ENCODE measurements around the gene NISCH.
A peak's percentile ranks its signal among the peaks of the same experiment; 100 is the strongest.

The NISCH gene

DNA sequence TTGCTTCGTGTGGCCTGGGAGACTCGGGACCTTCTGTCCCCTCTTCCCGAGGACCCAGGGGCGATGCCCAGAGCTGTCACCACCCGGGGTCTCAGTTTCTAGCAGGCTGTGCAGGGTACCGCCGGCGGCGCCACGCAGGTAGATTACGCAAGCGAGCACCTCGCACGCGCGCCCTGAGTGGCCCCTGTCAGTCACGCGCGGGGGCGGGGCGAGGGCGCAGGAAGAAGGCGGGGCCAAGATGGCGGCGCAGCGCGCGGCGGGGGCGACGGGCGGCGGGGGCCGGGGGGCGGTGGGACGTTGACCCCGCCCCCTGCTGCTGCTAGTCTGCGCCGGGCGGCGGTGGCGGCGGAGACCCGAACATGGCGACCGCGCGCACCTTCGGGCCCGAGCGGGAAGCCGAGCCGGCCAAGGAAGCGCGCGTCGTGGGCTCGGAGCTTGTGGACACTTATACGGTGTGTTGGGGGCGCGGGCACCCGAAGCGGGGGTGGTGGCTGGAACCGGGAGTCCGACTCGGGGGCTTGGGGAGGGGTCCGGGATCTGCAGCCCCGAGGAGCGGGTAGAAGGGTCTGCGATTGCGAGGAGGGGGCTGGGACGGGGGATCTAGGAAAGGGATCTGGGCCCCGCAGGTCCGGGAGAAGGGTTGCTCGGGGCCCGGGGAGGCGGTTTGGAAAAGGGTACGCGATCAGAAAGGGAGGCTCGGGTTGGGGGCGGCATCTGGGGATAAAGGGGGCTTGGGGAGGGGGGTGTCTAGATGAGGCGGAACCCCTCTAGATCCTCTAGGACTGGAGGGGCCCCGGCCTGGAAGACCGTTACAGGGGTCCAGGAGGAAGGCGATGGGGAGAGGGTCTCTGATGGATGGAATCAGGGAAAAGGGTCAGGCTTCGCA, at the start of gene NISCH:
Gene NISCH, plus strand, starts transcription at position 322 of the 886 bp plus-strand sequence. Its CDS starts 38 bp downstream, at position 360.
- peak; percentile 95 for DNase-seq

DNA sequence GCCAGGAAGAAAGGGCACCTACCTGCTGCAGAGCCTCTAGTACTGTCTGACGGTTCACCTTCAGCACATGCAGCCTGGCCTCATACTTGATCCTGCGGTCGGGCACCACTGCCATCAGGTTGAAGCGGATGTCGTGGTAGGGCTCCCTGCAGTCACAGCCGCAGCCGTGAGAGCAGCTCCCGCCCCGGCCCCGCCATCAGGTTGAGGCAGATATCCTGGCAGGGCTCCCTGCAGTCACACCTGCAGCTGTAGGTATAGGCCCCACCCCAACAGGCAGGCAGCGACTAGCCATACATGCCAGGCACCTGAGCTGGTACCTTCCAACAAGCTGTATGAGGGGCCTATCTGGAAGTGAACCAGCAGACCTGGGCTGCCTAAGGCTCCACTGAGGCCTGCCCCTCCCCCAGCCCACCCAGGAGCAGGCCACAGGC, 49.2 kb upstream of the NISCH start:
- DNase-seq = no peak

DNA sequence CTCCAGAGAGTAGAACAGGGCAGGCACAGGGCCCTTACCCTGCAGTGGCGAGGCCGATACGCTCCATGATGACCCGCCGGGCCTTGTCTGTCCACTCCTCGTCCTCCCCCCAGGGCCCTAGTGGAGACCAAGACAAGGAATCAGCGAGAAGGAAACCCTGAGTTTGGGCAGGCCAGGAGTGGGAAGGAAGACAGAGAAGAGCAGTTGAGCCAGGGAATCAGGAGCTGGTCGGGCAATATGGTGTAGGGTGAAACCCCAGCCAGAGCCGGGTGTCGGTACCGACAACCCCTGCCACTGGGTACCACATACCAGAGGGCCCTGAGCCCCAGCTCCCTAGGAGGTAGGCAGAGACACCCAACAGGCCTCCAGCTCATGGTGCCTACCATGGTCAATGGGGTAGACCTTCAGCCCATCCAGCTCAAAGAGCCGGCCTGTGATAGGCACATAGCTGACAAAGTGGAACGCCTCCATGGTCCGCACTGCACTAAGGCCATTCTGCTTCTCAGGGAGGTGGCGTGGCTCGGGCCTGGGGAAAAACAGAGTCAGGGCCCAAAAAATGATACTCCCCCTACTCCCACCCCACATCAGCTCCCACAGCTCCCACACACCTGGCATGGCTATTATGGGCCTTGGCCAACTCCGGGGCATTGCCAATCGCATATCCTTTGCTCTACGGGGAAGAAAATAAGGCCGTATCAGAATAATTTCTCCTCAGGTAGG, 48.5 kb upstream of the NISCH start:
- DNase-seq = no peak

DNA sequence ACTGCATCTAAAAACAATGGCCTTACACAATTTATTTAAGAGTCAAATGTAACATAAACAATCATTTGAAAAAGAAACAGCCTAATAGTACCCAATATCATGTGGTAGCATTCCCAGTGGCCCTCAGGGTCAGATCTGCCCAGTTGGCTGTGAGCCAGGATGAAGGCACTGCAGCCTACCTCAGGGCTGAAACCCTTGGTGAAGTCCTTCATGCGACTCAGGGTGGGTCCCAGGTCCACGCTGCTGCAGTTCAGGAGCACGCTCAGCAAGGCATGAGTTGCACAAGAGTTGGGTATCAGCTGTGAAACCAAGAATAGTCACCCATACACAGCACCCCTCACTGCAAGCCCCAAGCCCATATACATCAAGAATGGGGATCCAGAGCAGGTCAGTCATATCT, 47.6 kb upstream of the NISCH start:
- no peak for DNase-seq

DNA sequence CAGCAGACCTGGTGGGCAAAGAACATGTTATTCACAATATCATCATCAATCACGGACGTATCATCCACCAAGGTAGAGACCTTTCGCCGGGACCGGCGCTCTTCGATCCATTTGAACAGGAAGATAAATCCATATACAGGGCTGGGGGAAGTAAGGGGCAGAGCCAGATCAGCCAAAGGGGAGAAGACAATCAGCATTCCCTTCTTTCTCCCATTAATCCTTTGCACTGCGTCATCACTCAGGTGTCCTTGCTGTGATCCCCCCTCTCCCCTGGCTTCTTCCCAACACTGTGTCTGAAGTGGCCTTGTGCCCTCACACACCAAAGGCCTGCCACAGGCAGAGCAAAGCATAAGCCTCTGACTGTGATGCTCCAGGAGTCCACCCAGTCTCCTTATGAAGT, 46.9 kb upstream of the NISCH start:
- DNase-seq = no peak

DNA sequence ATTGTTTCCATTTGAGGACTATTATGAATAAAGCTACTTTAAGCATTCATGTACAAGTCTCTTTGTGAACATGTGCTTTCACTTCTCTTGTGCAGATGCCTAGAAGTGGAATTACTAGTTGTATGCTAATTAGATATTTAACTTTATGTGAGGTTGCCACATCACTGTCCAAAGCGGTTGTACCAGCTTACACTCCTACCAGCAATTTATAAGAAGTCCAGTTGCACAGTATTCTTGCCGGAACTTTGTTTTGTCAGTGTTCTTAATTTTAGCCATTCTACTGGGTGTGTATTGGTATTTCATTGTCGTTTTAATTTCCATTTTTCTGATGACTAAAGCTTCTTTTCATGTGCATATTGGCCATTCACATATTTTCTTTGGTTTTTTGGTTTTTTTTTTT, 39.6 kb upstream of the NISCH start:
- no peak for DNase-seq

DNA sequence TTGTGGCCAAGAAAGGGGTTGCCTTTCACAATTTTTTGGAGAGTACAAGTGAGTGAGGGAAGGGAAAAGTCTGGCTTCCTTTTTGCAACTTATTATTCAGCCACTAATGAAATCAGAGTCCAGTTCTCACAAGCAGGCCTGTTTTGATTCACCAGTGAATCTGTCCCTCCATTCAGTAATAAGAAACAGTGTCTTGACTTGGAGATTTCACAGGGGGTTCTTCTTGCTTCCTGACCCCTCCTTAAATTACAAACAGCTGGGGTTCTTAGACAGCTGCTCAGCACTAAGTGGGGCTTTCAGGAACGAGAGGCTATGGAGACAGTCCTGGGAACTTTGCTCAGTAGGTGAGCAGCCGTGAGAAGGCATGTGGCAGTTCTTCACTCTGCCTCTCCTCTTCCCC, 35.0 kb upstream of the NISCH start:
- DNase-seq = no peak

DNA sequence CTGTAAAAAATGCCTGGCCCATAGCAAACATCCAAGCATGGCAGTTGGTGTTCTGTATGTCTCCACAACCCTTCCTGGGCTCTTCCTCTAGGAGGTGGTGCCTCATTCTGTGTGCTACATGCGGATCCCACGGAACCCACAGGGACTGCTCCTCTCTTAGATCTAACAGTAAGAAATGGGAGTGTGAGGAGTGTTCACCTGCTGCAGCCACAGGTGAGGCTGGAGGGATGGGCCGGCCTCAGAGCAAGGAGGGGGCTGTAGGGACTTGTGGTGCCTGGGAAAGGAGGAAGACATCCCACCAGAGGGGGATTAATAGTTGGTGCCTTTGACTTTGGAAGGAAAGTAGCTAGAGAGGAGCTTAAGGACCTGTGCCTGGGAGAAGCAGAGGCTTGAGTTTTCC, 32.7 kb upstream of the NISCH start:
- DNase-seq = no peak

DNA sequence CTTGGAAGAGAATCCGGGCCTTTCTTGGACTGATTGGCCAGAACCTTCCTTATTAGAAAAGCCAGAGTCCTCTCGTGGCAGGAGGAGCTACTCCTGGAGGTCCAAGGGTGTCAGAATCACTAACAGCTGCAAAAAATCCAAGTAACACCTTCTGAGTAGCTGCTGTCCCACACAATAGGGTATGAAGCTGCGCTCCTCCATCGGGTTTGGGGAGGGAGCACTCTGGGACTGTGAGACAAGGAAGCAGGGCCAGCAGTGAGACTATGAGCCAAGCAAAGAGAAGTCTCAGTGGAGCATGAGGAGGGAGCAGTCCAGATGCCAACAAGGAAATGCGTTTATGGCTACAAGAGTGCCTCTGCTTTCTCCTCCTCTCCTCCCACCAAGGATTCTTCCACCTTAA, 32.2 kb upstream of the NISCH start:
- DNase-seq = no peak

DNA sequence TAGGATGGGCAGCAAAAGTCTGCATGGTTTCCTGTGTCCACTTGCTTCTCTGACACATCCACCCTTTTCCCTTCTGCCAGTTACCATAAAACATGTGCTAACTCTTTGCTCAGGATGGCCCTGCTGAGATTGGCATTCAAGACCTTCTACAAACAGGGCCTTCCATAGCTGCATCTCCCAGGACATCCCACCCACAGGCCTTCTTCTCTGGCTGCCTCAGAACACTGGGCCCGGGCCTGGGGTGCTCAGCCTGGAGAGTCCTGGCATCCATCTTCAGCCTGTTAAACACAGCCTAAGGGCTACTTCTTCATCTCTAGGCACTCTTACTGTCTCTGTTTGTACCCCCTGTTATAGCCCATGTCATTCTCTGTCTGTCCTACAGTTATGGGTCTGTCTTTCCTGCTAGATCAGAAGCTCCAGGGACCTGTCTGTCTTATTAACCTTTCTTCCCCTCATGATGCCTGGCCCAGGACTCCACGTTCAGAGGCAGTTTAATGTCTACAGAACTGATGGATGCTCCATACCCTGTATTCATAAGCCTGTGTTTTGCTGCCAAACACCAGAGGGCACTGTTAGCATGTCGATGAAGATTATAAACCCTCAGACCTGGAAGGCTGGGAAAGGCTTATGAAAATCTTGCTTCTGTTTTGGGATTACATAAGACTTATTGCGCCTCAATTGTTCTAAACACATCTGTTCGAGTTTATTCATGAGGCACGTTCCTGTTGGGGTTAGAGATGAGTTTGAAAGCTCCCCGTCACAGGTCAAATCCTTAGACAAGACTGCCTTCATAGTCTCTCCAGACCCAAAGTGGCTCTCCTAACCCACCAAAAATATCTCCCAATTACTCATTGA, 27.0 kb upstream of the NISCH start:
- DNase-seq = no peak

DNA sequence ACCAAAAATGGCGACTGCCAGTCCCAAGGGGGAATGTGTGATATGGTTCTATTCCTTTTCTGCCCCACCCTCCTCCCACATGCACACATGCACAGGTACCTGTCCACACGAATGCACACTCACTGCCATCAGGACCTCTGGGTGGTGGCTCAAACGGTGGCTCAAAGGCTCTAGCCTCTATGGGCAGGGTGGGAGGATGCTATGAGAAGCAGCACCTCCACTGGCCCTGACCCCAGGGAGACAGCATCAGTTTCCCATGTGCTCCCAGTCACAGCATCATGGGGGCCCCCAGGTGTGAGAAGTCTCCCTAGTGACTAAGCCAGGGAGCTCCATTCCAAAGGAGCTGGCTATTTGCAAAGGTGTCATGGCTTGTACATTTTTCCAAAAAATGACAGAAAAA, 26.4 kb upstream of the NISCH start:
- no peak for DNase-seq

DNA sequence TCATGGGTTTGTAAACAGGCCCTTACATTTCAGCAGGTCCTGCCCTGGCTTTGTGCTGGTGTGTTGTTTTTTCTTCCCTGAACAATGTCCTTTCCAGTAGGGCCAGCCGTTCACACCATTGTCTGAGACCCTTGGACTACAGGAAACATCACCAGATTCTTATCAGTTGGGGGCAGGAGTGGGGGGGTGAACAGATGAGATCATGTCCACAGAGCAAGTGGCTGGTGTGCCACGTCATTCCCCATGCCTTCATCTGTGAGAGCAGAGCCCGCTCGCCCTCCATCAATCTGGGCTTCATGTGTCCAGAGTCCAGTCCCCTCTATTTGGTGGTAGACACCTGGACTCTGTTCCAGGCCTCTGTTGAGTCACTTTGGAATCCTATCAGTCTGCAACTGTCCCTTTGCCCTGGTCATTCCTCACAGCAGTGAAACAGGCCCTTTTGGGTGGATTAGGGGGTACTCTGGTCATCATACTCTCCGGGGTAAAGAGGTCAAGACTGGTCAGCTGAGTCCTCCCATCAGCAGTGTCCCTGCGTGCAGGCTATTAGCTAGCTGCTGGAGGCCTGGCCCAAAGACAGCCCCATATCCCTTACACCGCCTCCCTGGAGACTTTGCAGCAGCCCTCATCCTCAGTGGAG, 25.5 kb upstream of the NISCH start:
- no peak for DNase-seq

DNA sequence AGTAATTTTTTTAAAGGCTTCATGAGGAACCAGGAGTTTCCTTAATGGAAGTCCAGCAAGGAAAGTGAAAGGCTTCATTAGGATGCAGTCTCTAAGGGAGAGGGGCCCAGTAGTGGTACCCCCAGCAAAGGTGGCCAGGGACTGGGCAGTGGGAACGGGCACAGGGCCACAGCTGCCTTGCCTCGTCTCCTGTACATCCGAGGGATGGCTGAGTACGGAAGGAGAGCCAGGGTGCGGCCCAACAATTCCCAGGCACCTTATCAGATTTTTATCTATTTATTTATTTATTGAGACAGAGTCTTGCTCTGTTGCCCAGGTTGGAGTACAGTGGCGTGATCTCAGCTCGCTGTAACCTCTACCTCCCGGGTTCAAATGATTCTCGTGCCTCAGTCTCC, 25.0 kb upstream of the NISCH start:
- no peak for DNase-seq

DNA sequence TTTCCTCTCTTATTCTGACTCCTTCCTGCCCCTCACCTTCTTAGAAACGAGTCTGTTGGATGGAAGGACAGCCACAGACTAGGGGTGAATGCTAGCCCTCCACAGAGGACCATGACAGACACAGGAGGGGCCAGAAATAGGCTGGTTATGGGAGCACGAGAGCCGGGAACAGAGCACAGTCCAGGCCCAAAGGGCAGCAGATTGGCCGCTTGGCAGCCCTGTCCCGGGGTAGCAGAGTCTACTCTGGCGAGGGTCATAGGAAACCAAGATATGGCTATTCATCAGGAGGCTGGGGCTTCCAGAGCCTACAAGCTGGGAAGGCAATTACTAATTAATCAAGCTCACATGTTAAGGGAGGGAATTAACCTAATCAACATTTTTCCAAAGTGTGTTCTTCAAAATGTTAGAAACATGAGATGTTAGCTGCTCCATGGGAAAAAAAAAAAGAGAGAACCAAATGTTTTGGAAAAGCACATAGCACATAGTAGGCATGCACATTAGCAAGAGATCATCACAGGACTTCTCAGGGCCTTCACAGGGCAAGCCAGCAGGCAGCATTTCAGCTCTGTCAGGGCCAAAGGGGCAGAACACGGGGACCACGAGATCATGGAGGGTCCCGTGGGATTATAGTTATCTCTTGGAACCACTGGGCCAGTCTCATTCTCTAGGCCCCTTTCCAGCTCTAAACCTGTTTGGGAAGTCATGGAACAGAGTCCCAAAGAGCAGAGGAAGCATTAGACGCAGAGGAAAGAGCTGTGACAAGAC, 23.8 kb upstream of the NISCH start:
- no peak for DNase-seq

DNA sequence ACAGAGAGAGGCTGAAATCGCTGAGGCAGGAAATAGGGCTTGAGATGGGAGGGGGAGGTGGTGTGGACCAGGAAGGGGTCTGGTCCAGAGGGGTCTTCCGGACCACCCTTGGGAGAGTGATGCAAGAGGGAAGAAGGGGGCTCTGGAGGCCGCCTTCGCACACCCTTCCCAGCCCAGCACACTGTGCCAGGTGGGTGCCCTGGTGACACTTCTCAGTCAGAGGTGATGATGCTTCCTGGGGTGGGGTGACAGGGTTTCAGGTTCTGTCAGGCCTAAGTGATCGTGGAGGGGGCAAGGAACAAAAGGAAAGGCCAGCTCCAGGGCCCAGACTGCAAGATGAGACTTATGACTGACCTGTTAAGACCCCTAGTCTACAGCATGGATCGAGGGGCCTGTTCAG, 23.2 kb upstream of the NISCH start:
- DNase-seq = no peak

DNA sequence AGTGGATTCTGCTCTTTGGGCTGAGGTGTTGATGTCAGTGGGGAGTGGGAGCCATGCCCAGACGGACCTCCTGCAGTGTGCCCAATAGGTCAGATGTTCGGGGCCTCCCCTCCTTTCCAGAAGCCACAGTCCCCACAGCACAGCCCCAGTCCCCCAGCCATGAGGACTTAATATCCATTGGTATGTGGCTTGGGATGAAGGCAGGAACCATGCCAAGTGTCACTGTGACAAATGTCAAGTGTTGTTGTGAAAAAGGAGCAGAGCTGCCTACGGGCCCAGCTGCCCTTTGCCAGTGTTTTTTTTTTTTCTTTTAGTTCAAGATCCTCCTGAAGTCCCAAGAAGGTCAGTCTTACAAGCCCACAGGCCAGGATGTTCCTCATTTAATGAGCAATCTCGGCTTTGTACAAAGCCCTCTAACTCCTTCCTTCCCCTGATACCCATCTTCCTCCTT, 22.7 kb upstream of the NISCH start:
- DNase-seq = no peak

DNA sequence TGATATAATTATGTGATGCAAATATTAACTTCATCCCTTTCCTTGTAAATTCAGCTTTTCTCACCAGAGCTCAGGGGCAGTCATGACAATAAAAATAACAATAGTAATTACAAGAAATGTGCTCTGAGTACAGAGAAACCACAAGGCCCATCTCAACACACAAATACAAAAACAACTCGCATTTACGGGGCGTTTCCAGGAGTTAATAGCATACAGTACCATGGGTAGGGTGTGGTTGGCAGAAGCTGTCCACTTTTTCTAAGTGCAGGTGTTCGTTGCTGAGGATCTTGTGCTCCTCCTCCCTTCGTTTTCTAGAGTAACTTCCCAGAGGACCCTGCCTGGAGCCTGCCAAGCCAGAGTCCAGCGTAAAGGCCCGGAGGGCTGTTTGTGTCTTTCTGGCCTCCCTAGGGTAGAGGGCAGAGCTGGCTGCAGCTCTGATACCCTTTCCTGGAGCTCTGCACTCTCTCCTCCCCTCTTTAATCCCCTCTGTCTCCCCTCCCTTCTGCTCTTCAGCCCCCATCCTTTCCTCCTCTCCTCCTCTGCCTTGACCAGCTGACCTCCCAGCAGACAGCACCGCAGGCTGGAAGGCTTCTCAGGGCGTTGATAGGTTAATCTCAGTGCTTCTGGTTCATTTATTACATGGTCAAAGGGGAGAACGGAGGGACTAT, 21.9 kb upstream of the NISCH start:
- DNase-seq = no peak

DNA sequence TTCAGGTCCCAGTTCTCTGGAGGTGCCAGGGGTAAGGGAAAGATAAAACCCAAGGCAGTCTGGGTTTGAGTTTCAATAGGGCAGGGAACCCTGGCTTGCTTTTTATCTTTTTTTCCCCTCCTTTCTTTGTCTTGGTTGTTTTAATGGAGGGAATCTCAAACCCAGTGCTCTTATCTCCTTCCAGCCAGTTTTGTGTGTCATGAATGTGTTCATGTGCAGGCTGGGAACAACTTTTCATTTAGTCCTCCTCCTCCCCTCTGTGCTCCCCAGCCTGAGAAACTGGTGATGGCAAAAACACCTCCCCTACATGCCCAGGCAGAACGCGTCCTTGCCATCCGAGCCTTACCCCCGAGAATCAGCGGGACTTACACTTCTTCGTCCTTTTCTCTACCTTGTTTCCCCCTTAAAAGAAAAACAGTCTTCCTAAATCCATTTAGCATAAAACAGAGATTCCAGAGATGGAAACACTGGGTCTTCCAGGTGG, 21.4 kb upstream of the NISCH start:
- DNase-seq = no peak

DNA sequence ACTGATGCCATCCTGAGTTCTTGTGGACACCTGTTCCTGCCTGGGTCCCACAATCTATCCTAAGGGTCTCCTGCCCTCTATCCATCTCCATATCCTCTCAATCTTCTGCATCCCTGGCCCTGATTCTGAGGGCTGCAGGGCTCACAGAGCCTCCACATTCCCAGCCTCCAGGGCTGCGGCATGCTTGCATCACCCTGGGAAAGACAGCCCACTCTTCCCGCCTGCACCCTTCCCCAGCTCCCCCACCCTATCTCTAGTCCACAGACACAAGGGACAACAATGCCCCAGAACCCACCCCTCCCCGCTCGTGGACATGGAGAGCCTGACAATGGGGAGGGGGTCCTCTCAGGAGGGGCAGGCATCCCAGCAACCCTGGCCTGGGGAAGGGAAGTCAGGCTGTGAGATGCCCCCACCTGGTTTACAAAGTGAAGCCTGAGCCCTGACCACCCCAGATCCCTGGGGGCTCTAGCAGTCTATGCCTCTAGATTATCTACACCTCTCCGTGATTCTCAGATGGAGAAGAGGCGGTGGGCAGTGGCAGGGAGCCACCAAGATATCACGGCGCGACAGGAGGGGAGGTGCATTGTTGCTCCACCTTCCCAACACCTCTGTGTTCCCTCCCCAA, 20.8 kb upstream of the NISCH start:
- no peak for DNase-seq

DNA sequence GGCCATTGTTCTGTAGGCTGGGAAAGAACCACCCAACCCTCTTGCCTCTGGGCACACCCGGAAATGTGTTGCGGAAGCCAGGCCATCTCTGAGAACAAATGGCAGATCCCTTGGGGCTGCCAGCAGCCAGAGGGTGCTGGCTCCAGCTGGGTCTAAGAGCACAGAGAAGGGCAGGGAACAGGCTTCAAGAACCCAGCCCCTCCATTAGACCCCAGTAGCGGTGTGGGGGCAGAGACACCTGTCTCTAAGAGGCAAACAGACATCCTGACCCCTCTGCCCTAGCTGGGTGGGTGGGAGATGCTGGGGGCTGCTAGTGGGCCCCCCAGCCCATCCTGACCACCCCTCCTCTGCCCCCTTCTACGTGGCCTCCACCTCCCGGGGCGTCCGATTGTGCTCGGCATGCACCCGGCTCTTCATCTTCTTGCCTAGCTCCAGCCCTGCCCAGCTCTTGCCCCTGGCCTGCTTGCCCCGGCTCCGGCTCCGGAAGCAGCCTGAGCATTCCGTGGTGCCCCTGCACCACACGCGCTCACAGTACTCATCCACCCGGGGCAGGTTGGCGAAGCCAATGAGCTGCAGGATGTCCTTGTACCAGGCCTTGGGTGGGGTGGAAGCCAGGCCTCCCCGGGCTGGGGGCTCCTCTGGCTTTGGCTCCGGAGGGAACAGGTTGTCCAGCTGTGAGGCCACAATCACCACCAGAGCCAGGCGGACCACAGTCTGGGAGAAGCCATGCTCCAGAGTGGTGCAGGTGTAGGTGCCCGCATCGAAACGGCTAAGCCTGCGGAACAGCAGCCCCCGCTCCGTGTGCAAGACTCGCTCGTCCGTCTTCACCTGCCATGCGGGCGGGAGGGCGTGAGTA, 19.9 kb upstream of the NISCH start:
- no peak for DNase-seq
